HG02981 (cell line): ENCODE results near the gene ANKK1.

Experiments
- ATAC-seq: cut with Tn5 transposase; IDR thresholded peaks from one replicate; pipeline ENCODE4 v1.9.1; 2021; ENCODE audit warnings: mild to moderate bottlenecking, moderate library complexity; ENCODE audit not compliant: unreplicated experiment

ANKK1 gene

DNA sequence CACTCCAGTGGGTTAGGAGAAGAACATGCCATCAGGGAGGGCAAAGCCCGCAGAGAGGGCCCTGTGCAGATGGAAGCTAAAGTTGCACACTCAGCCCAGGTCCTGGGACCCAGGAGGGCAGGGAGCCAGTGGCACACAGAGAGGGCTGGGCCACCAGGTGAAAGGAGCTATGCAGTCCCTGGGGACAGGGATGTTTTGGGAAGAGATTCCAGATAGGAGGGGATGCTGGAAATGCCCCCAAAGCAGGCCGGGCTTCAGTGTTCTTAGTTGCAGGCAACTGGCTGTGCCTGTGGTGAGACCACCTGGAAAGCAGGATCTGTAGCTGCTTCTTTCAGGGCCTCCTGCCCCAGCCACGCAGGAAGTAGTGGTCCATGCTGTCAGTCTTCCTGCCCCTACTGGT is 19.6 kb downstream of the ANKK1 start:
- no peak for ATAC-seq

- no peak for ATAC-seq
Observed at GRCh38 chr11:113408206-113408605, 20.6 kb downstream of the ANKK1 start.

DNA sequence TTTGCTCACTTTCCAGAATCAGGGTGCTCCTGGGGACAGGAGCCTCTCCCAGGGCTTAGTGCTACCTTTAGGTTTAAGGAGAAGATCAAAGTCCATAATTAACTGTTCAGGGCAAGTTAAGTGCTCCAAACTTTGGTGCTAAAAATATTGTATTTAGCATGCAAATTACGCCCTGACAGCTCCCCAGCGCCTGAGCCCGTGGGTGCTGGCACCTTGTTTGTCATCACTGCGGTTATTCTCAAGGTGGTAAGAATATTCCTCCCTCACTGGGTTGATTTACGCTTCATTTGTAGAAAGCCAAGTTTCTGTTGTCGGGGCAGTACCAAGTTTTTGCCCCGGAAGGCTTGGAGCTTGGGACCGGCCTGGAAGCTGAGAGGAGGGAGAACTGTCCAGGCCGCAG is 21.3 kb downstream of the ANKK1 start:
- no peak for ATAC-seq

DNA sequence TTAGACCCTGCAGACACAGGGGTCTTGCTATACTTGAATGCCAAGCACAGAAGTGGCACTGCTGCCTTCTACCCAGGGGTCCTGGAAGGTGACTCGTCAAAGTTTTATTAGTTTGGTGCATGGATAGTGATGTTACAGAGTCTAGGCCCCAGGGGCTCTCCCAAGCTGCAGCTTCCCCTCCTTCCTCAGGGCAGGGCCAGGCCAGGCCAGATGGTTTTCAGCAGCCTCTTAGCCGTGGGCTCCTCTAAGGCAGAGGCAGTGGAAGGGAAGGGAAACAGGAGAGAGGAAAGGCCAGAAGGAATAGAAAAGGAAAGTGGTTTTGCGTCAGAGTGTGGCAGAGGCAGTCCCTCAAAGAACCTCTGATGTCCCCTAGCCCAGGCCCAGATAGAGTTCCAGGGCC is 21.9 kb downstream of the ANKK1 start:
- no peak for ATAC-seq

DNA sequence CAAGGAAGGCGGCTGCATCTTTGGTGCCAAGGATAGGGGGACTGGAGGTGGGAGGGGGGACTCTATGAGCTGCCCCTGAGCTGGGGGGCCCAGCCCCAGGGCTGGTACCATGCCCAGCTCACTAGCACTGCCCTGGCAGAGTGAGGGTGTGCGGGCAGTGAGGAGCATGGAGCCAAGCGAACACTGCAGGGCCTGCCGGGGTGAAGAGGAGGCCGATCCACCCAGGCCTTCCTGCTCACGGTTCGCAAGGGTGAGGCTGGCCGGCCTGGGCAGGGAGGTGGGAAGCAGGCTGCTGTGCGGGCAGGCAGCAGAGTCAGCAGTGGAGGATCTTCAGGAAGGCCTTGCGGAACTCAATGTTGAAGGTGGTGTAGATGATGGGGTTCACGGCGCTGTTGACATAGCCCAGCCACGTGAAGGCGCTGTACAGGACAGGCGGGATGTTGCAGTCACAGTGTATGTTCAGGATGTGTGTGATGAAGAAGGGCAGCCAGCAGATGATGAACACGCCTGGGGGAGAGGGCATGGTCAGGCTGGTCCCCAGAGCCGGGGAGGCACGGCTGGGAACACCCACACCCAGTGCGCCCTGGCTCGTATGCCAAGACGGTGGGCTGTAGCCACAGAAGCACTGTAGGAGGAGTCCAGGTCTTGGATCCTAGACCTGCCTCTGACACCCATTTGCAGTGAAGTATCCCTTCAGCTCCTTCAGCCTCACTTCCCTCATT is 23.0 kb downstream of the ANKK1 start:
- ATAC-seq: no peak

DNA sequence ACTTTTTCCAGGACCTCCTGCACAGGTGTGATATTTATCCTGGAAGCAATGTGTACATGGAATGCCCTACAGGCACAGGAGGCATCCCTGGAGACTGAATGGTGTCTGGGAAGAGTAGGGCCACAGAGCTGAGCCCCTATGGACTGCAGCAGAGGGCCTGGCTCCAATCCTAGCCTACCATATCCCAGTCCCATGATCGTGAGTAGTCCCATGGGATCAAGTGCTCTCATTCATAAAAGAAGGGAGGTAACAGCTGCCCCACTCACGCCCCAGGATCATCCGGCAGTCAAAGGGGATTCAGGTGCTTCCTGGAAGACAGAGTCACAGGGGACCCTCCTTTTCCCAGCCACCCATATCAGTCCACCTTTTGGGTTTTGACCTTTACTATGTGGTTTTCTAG is 24.0 kb downstream of the ANKK1 start:
- no peak for ATAC-seq

GRCh38 chr11:113412675-113413074 is 25.1 kb downstream of the ANKK1 start:
- no peak for ATAC-seq

DNA sequence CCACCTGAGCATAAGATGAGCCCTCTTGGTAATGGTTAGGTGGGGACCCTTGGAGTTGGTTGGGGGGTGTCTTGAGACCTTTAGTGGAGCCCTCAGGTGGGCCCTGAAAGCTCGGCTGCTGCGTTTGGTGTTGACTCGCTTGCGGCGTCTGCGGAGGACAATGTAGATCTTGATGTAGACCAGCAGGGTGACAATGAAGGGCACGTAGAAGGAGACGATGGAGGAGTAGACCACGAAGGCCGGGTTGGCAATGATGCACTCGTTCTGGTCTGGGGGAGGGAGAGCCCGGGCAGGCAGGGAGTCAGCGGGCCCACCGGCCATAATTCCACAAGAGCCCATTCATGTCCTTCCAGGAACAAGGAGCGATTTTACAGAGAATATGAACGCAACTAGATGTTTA is 27.8 kb downstream of the ANKK1 start:
- no peak for ATAC-seq

- ATAC-seq: no peak
Observed at GRCh38 chr11:113417428-113417827, 29.8 kb downstream of the ANKK1 start.

DNA sequence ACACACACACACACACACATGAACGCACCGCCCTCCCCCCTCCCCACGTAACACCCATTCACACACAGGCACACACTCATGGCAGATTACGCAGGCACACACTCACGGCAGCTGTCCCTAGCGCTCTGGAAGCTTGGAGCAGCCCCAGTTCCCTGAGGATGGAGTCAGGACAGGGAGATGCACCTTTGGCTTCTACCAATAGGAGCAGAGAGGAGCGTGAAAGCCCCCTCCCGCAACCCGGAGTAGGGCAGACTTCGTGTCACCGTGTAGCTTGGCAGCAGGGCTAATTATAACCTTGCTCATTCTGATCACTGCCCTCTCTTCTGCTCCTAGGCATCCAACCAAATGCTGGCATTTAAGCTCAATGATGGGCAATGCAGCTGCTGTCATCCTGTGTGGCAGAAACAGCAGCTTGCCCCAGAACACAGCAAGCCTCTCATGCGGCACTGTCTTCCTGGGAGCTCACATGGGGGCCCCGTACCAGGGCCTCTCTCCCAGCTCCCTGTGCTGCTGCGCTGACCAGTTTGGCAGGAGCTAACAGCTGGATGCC is 31.9 kb downstream of the ANKK1 start:
- ATAC-seq: no peak

GRCh38 chr11:113420808-113421207 is 33.2 kb downstream of the ANKK1 start:
- ATAC-seq: no peak

- no peak for ATAC-seq
Observed at GRCh38 chr11:113426686-113427085, 39.1 kb downstream of the ANKK1 start.

DNA sequence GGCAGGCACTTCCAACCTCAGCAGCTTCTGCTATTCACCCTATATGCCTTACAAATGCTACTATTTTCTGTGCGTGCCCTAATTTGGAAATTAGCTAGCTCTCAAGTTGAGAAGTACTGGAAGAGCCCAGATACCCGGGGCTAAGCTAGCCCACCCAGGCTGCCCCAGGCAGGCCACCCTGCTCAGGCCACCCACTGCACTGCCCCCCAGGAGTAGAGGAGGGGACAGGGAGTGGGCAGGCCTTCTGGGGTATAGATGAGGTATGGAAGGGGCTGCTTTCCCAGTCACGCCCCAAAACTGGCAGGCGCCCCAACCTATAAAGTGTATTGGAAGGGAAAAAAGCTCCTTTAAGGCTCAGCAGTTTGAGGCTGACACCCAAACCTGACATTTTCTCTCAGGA is 44.2 kb downstream of the ANKK1 start:
- no peak for ATAC-seq

DNA sequence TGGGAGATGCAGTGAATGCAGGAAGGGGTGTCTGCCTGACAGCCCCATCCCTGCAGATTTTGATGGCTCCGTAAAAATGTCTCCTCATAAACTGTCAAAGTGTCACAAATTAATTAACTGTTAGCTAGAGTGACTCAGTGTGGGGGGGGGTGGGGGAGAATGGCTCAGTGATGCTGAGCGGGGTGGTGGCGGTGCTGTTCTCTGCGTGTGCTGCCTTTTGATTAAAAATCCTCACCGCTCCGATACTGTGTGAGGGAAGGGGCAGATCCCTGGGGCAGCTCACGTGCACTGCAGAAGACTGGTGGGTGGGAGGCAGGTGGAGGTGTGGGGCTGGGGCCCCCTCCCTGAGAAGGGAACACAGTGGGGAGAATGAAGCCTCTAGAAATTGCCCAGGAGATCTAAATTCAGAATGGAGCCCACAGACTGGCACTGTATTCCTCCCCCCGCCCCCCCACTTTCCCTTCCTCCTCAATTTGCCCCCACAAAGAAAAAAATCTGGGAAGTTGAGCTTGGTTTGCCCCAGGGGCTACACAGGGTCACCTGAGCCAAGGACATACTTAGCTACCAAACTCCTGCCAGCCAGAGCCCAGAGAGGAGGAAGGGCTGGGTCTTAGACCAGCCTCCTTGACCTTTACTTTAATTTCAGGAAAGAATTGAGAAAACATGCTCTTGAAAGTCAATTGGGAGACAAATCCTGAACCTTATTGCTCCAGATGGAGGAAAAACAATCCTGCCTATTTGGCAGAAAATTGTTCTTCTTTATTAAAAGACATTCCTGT is 47.8 kb downstream of the ANKK1 start:
- no peak for ATAC-seq

GRCh38 chr11:113436672-113437252 is 49.2 kb downstream of the ANKK1 start:
- ATAC-seq: no peak

DNA sequence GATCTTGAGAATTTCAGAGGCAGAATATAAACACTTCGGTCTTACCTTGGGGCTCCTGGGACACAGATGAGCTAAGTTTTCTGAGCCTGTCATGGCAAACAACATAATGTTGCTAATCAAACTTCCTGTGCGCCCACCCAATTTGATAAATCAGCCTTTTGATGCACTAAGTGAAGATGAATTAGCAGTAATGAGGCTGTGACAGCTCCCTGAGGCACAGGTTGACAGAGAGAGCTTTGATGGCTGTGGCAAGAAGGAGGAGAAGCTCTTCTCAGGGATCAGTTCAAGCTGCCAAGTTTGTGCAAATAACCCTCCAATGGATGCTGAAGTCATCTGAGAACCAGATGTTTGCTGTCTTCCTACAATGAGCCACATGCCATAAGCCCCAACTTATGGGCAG is 53.2 kb downstream of the ANKK1 start:
- ATAC-seq: no peak

GRCh38 chr11:113444502-113445123 is 57.0 kb downstream of the ANKK1 start:
- ATAC-seq: no peak

DNA sequence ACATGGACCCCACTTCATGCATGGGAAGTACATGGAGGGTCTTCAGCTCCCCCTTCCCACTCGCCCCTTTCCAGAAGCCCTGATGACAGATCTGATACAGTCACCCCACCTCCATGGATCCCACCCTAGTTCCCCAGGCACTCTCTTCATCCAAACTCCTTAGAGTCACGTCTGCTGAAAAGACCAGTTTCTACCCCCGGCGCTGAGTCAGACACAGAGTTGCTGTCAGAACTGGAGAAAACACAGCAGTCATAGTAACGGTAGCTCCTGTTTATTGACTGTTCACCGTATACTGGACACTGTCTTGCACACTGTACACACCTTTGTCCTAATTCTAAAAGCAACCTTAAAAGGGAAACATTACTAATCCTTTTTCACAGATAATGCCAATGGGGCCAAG is 58.5 kb downstream of the ANKK1 start:
- no peak for ATAC-seq

DNA sequence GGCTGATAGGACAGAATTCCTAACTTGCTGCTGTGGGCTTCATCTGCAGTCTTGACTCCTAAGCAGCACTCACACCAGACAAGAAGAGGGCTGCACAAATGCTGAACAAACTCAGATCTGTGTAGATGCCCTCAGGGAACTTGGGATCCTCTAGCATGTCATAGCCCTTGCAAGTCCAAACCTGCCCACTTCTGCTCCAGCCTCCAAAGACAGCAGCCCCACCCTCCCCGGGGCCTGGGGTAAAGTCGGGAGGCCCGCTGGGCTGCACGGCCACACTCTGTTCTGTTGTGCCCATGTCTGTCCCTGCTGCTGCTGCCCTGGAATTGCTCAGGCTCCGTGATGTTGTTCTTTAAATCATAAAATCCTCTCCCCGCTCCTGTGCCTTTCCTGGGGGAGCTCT is 59.4 kb downstream of the ANKK1 start:
- no peak for ATAC-seq

DNA sequence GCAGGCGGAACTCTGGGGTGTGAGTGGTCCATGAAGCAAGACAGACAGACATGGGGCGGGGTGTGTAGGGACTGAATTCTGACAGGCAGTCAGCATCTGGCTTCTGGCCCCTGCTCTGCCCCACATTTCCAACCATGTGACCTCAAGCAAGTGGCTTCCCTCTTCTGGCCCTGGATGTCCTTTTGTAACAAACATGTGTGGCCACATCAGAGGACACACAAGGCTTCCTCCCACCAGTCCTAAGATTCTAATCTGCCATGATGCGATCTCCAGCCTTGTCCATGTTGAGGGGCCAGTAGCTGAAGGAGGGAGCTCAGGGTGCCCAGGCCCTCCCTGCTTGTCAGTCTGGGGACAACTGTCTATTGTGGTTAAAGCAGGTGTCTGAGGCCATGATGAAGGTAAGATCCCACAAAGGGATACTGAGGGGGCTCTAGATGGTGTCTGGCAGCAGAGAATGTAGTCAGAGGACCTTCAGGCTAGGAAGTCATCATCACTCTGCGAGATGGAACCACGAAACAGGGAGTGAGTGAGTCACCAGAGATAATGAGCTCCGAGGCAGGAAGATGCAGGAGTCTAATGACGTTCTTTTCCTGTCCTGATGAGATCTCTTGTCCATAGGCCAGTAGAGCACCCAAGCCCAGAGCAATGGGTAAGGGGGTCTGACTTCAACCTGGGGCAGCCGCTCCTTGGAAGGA is 60.2 kb downstream of the ANKK1 start:
- no peak for ATAC-seq

- no peak for ATAC-seq
Observed at GRCh38 chr11:113448316-113448677, 60.7 kb downstream of the ANKK1 start.
